Natural killer cell (primary cell): Measurements from ENCODE around the gene KDM6B. TPM values are rescaled to one million over a fixed set of nuclear protein-coding genes. Genes with fewer than 3 reads are reported as not detected.
A peak's percentile ranks its signal among the peaks of the same experiment; 100 is the strongest.

Source experiments
- ATAC-seq, 3 donors: fragments of 150-1000 bp in 2 of 3; fragments of 200-7000 bp in 1 of 3; cut with Tn5 transposase; 1 replicate in 1 of 3; 2 replicates in 2 of 3; pipeline ENCODE4 v1.10.0; 2021; ENCODE audit warnings: mild to moderate bottlenecking in 2 of 3, moderate library complexity in 2 of 3
- DNase-seq, 2 donors: peaks; one replicate each; pipeline versions ENCODE4 v3.0.0 to v3.0.0-alpha.2; 2013 to 2021; ENCODE audit warnings: mixed read lengths in 1 of 2
- H3K27ac ChIP-seq: one replicate; pipeline ENCODE4 v1.5.1; 2013; ENCODE audit warnings: mild to moderate bottlenecking, low read length
- H3K27me3 ChIP-seq: one replicate; pipeline ENCODE4 v1.6.1; 2013; ENCODE audit warnings: low read length; ENCODE audit not compliant: control insufficient read depth, insufficient read depth
- H3K36me3 ChIP-seq: one replicate; pipeline ENCODE4 v1.6.1; 2013; ENCODE audit warnings: low read length; ENCODE audit not compliant: control insufficient read depth, insufficient read depth
- H3K4me1 ChIP-seq: one replicate; pipeline ENCODE4 v1.6.1; 2013; ENCODE audit warnings: low read length; ENCODE audit not compliant: control insufficient read depth, insufficient read depth
- H3K4me3 ChIP-seq: one replicate; pipeline ENCODE4 v1.5.1; 2013; ENCODE audit warnings: low read length
- H3K9me3 ChIP-seq: one replicate; pipeline ENCODE4 v1.6.1; 2013; ENCODE audit warnings: low read length; ENCODE audit not compliant: control insufficient read depth, insufficient read depth
- H3K27ac Mint-ChIP-seq, 2 donors: one replicate each; pipeline ENCODE4 v1.8.0; 2022; ENCODE audit warnings: mild to moderate bottlenecking in 2 of 2, mixed read lengths in 2 of 2, moderate library complexity in 1 of 2
- H3K27me3 Mint-ChIP-seq, 2 donors: one replicate each; pipeline ENCODE4 v1.8.0; 2022; ENCODE audit warnings: low read depth in 2 of 2, mixed read lengths in 2 of 2
- H3K36me3 Mint-ChIP-seq: one replicate; pipeline ENCODE4 v1.8.0; 2022; ENCODE audit warnings: mixed read lengths
- H3K4me1 Mint-ChIP-seq, 2 donors: one replicate each; pipeline ENCODE4 v1.8.0; 2022; ENCODE audit warnings: mixed read lengths in 2 of 2
- H3K4me3 Mint-ChIP-seq: one replicate; pipeline ENCODE4 v1.8.0; 2022; ENCODE audit warnings: mild to moderate bottlenecking, moderate library complexity, mixed read lengths
- H3K9me3 Mint-ChIP-seq, 2 donors: one replicate each; pipeline ENCODE4 v1.8.0; 2022; ENCODE audit warnings: mixed read lengths in 2 of 2
- CTCF ChIP-seq: fragments of 200-600 bp; IDR thresholded peaks from one replicate; pipeline ENCODE4 v1.8.0; 2022; ENCODE audit warnings: antibody characterized with exemption
- WGBS: methylation state at CpG from one replicate; pipeline ENCODE4 v1.1.7; 2013; ENCODE audit warnings: missing lambda C conversion rate; ENCODE audit not compliant: insufficient coverage; 5-methylcytosine and 5-hydroxymethylcytosine counted together
- intact Hi-C: fragments of 100-400 bp; cut with micrococcal nuclease; formaldehyde crosslinking; loops from one replicate; pipeline ENCODE4 v1.14.2; 2022
- total RNA-seq, 4 donors: library from RNA; stranded (reverse); fragments of 120-200 nt in 1 of 4; gene quantifications; one replicate each; pipeline versions ENCODE4 v1.2.3 to v1.2.4, GENCODE V29; 2013 to 2022

The KDM6B gene, protein sequence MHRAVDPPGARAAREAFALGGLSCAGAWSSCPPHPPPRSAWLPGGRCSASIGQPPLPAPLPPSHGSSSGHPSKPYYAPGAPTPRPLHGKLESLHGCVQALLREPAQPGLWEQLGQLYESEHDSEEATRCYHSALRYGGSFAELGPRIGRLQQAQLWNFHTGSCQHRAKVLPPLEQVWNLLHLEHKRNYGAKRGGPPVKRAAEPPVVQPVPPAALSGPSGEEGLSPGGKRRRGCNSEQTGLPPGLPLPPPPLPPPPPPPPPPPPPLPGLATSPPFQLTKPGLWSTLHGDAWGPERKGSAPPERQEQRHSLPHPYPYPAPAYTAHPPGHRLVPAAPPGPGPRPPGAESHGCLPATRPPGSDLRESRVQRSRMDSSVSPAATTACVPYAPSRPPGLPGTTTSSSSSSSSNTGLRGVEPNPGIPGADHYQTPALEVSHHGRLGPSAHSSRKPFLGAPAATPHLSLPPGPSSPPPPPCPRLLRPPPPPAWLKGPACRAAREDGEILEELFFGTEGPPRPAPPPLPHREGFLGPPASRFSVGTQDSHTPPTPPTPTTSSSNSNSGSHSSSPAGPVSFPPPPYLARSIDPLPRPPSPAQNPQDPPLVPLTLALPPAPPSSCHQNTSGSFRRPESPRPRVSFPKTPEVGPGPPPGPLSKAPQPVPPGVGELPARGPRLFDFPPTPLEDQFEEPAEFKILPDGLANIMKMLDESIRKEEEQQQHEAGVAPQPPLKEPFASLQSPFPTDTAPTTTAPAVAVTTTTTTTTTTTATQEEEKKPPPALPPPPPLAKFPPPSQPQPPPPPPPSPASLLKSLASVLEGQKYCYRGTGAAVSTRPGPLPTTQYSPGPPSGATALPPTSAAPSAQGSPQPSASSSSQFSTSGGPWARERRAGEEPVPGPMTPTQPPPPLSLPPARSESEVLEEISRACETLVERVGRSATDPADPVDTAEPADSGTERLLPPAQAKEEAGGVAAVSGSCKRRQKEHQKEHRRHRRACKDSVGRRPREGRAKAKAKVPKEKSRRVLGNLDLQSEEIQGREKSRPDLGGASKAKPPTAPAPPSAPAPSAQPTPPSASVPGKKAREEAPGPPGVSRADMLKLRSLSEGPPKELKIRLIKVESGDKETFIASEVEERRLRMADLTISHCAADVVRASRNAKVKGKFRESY (N-terminal part only)
- 100 to 1,000 TPM; 104 to 165 (median 149) TPM for total RNA-seq
- 11.4 TPM for total RNA-seq (2013)

DNA sequence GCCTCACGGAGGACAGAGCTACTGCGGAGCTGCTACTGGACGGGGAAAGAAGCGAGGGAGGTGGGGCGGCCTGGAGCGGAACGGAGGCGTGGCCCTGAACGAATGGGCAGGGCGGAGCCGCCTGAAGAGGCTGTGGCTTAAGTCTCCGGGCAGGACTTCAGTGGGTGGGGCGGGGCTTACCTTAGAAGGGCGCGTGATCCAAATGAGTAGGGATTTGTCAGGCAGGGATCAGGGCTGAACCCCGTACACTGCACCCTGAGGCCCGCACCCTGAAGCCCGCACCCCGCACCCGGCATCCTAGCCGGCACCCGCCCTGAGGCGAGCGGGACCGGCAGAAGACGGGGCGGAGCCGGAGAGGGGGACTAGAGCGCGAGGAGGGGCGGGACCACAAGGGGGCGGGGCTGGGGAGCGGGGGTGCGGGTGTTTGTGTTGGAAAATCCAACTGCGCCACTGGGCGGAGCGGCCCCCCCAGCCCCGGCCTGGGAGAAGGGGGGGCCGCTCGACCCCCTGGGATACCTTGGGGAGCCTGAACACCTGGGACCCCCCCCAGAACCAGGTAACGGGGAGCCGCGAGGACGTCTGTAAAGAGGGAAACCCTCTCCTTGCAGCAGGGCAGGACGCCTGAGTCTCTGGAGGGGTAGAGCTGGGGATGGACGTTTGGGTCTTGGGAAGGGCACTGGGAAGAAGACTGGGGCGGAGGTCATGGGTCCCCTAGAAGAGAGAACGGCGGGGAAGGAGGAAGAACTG lies at the start of gene KDM6B:
Gene KDM6B (plus strand): TSS at position 423 of the 747 bp plus-strand sequence. CDS start 11,338 bp downstream, outside the sequence.
- peak within 1 kb of the TSS; percentile 97 to 100 for H3K27ac Mint-ChIP-seq
- ATAC-seq (peak; percentile 65 to 80 (median 67)), DNase-seq (peak; percentile 87 to 94)
- H3K4me1 ChIP-seq: peaks cover 42% of the 10 kb centered on the region
- no peak for TF ChIP-seq CTCF
- H3K9me3 Mint-ChIP-seq: no peaks in the 10 kb centered on the region
- H3K27me3 ChIP-seq: no peaks in the 10 kb centered on the region
- H3K9me3 ChIP-seq: no peaks in the 10 kb centered on the region
- H3K36me3 Mint-ChIP-seq: no peaks in the 10 kb centered on the region
- intact Hi-C loops: loop anchor here (1.0 to 2.0 kb wide), 3 partner anchors 8 to 53 kb away; partner anchors contain the start of gene NAA38
- H3K27me3 Mint-ChIP-seq: peaks cover 0 to 12% of the 10 kb centered on the region in 2 donors
- peak within 1 kb of the TSS; percentile 94 for H3K4me3 Mint-ChIP-seq
- H3K4me3 ChIP-seq: peak within 1 kb of the TSS; percentile 59
- no peaks in the 10 kb centered on the region for H3K36me3 ChIP-seq
- H3K27ac ChIP-seq: peak within 1 kb of the TSS; percentile 98
- whole genome bisulfite sequencing: under 1% methylated on average over 49 of the region's 49 CpGs
- H3K4me1 Mint-ChIP-seq: peaks cover 33 to 54% of the 10 kb centered on the region in 2 donors

DNA sequence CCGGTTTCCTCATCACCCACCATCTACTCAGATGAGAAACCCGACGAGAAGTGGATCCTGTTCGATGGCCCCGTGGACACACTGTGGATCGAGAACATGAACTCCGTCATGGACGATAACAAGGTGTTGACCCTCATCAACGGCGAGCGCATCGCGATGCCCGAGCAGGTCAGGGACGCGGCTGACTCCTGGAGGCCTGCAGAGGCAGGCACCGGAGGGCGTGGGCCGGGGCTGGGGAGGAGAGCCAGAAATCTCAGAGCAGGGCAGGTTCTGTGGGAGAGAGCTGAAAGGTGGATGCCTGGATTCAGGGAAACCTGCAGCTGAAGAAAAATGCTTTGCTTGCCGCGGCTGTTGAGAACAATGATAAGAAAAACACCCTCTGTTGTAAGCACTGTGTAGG lies 47.2 kb upstream of the KDM6B start:
- H3K4me3 ChIP-seq: no peak overlapping the region
- no peak for TF ChIP-seq CTCF
- no peak for DNase-seq
- 91% methylated on average over 21 of the region's 21 CpGs for WGBS
- Mint-ChIP-seq H3K27me3 (peaks cover 0 to 9% of the 10 kb centered on the region in 2 donors), H3K4me1 (no peaks in the 10 kb centered on the region), H3K9me3 (no peaks in the 10 kb centered on the region), H3K36me3 (no peaks in the 10 kb centered on the region), H3K4me3 (no peak overlapping the region), H3K27ac (no peak overlapping the region)
- H3K27ac ChIP-seq: no peak overlapping the region
- no peaks in the 10 kb centered on the region for H3K4me1 ChIP-seq
- H3K9me3 ChIP-seq: no peaks in the 10 kb centered on the region
- no peaks in the 10 kb centered on the region for H3K36me3 ChIP-seq
- ATAC-seq: no peak
- intact Hi-C loops: no loop called here
- no peaks in the 10 kb centered on the region for H3K27me3 ChIP-seq

DNA sequence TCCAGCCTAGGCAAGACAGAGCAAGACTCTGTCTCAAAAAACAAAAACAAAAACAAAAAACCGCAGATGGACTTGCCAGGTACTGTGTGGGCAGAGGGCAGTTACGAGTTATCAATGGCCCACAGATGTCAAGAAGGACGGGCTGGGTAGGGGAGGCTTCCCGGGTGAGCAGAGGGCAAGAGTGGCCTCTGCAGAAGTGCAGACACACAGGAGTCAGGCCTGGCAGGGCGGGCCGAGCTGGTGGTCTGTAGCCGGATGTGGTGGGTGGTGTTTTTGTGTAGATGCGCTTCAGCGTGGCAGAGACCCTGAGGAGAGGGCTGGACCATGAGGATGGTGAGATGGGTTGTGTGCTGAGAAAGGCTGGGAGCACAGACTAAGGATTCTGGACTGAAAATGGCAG lies 44.9 kb upstream of the KDM6B start:
- H3K9me3 Mint-ChIP-seq: no peaks in the 10 kb centered on the region
- intact Hi-C loops: no loop called here
- peaks cover 0 to under 1% of the 10 kb centered on the region in 2 donors for H3K27me3 Mint-ChIP-seq
- H3K36me3 Mint-ChIP-seq: no peaks in the 10 kb centered on the region
- DNase-seq: no peak
- H3K4me3 Mint-ChIP-seq: no peak overlapping the region
- Histone ChIP-seq H3K9me3 (no peaks in the 10 kb centered on the region), H3K27me3 (no peaks in the 10 kb centered on the region), H3K36me3 (no peaks in the 10 kb centered on the region), H3K27ac (no peak overlapping the region), H3K4me3 (no peak overlapping the region), H3K4me1 (no peaks in the 10 kb centered on the region)
- no peak for TF ChIP-seq CTCF
- WGBS: 73% methylated on average over 9 of the region's 9 CpGs
- H3K27ac Mint-ChIP-seq: no peak overlapping the region
- no peaks in the 10 kb centered on the region for H3K4me1 Mint-ChIP-seq
- ATAC-seq: no peak
